Measurements from ENCODE around the gene SRCAP. TPM values are rescaled to one million over a fixed set of nuclear protein-coding genes. Genes with fewer than 3 reads are reported as not detected.

Gene SRCAP
- polyA plus RNA-seq: 10 to 100 TPM in 2 of 4 donors, 1 to 10 TPM in 2; 1.6 to 36.8 (median 13.7) TPM
- long read RNA-seq, donor 1: 0 reads
- long read RNA-seq, donor 2, partial matches to known transcripts: 0 of 2 reads
- long read RNA-seq, donor 2, other reads (novel, unspliced or antisense): 0 of 2 reads
- long read RNA-seq, donor 3, transcript SRCAP-203 (4 exons, 836 nt): major isoform, 6 of 18 reads
- long read RNA-seq, donor 3, partial matches to known transcripts: 12 of 18 reads
- long read RNA-seq, donor 3, other reads (novel, unspliced or antisense): 0 of 18 reads
- long read RNA-seq, donor 4: 0 reads
- long read RNA-seq, donor 5, partial matches to known transcripts: 9 of 9 reads
- long read RNA-seq, donor 5, other reads (novel, unspliced or antisense): 0 of 9 reads
- long read RNA-seq, donor 6, partial matches to known transcripts: 0 of 3 reads
- long read RNA-seq, donor 6, other reads (novel, unspliced or antisense): 0 of 3 reads
- long read RNA-seq, donor 7, partial matches to known transcripts: 13 of 15 reads
- long read RNA-seq, donor 7, other reads (novel, unspliced or antisense): 0 of 15 reads
- long read RNA-seq, donor 8: 0 reads
- long read RNA-seq, donor 9, partial matches to known transcripts: 0 of 1 reads
- long read RNA-seq, donor 9, other reads (novel, unspliced or antisense): 0 of 1 reads
- long read RNA-seq, donor 10, transcript SRCAP-203 (4 exons, 836 nt): major isoform, 5 of 12 reads
- long read RNA-seq, donor 10, partial matches to known transcripts: 7 of 12 reads
- long read RNA-seq, donor 10, other reads (novel, unspliced or antisense): 0 of 12 reads

DNA sequence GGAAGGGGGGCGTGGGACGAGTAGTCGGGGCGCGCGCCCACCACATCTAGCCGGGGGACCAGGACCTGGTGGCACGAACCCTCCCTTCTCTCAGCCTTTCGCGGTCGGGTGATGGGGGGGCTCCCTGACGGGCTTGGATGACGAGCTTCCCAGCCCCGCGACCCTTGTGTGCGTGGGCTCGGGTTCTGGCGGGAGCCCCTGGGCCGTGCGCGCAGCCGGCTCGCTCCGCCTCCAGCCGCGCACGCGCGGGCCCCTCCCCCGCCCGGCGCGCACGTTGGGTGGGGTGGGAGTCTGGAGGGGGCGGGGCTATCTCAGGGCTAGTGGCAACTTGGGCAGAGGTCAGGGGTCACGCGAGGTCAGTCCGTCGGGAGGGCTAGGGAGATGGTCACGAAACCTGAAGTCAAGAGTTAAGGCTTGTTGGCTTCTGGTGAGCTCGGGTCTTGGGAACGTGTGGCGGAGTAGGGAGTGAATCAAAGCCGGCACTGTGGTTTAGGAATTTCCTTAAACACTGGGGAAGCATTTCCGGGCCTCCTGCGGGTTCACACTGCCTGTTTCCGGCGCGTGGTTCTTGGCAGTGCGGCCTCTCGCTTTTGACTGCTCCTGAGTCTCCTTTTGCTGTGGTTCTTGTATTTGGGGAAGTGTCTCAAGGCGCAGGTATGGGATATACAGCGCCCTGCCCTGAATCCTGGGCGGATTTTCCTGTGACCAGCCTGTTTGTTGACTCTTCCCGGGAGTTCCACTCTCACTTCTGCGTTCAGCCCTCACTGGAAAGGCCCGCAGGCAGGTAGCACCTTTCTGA, at the start of gene SRCAP:
Gene SRCAP, plus strand, starts transcription at position 356 of the 799 bp plus-strand sequence. CDS start 1,654 bp downstream, outside the sequence.
- no peak for FAIRE-seq
- H3K36me3 ChIP-seq (ENCODE audit: control insufficient read depth in 3 of 3, insufficient read depth in 2 of 3, low read depth in 1 of 3, low read length in 3 of 3): peaks cover 13 to 30% (median 16%) of the 10 kb centered on the region in 3 donors
- 0 to 1% (median 1%) methylated on average over 44 to 57 of the region's 57 CpGs for WGBS, 3 donors
- H3K27me3 ChIP-seq (ENCODE audit: control insufficient read depth in 3 of 3, insufficient read depth in 3 of 3, low read length in 3 of 3): no peaks in the 10 kb centered on the region
- H3K9me3 ChIP-seq (ENCODE audit: control insufficient read depth in 2 of 2, insufficient read depth in 1 of 2, low read depth in 1 of 2, low read length in 1 of 2): no peaks in the 10 kb centered on the region
- peaks cover 0 to 18% (median 2%) of the 10 kb centered on the region in 3 donors for H3K4me1 ChIP-seq (ENCODE audit: control insufficient read depth in 3 of 3, insufficient read depth in 2 of 3, low read depth in 1 of 3, low read length in 2 of 3)
- peak within 1 kb of the TSS; percentile 96 to 99 (median 98) for H3K4me3 ChIP-seq (ENCODE audit: low read depth in 1 of 3, low read length in 3 of 3)
- peak; percentile 83 to 91 for DNase-seq
- peak within 1 kb of the TSS; percentile 98 to 100 (median 100) for H3K27ac ChIP-seq (ENCODE audit: low read depth in 1 of 3, low read length in 2 of 3)

DNA sequence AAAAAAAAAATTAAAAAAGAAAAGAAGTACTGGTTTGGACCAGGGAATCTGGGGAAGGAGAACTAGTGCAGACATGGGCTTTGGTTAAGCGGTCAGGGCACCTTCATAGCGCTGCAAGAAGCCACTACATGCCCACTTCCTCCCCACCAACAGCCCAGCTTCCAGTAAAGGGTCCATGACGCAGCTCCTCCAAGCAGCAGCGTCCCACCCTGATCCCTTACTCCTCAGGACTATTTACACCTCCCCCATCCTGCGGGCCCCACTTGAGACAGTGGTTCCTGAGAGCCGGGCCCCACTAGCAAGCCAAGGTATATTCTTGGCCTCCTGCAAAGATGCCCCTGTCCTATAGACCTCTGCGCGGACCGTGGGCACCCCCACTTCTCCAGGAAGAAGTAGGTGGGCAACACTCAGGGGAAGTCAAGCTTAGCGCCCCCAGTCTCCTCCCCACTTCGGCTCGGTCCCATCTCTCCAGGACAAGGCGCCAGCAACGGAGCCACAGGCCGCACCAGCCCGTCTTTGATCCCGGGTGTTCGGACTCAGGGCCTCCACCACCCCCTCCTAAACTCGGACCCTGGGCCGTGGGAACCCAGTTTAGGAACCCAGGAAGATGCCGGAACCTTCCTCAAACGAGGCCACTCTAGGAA, 49.1 kb upstream of the SRCAP start:
- WGBS, 3 donors: 25 to 36% (median 27%) methylated on average over 22 of the region's 22 CpGs
- H3K36me3 ChIP-seq (ENCODE audit: control insufficient read depth in 3 of 3, insufficient read depth in 2 of 3, low read depth in 1 of 3, low read length in 3 of 3): peaks cover 8 to 25% (median 16%) of the 10 kb centered on the region in 3 donors
- no peaks in the 10 kb centered on the region for H3K27me3 ChIP-seq (ENCODE audit: control insufficient read depth in 3 of 3, insufficient read depth in 3 of 3, low read length in 3 of 3)
- H3K27ac ChIP-seq (ENCODE audit: low read depth in 1 of 3, low read length in 2 of 3): peak overlapping the region; percentile 93 to 98 (median 93)
- peak overlapping the region in 2 of 3 donors; percentile 45 to 98 for H3K4me3 ChIP-seq (ENCODE audit: low read depth in 1 of 3, low read length in 3 of 3)
- FAIRE-seq (no peak), DNase-seq (peak in 1 of 2 donors; percentile 15)
- peaks cover 0 to 11% (median 5%) of the 10 kb centered on the region in 3 donors for H3K4me1 ChIP-seq (ENCODE audit: control insufficient read depth in 3 of 3, insufficient read depth in 2 of 3, low read depth in 1 of 3, low read length in 2 of 3)
- no peaks in the 10 kb centered on the region for H3K9me3 ChIP-seq (ENCODE audit: control insufficient read depth in 2 of 2, insufficient read depth in 1 of 2, low read depth in 1 of 2, low read length in 1 of 2)

DNA sequence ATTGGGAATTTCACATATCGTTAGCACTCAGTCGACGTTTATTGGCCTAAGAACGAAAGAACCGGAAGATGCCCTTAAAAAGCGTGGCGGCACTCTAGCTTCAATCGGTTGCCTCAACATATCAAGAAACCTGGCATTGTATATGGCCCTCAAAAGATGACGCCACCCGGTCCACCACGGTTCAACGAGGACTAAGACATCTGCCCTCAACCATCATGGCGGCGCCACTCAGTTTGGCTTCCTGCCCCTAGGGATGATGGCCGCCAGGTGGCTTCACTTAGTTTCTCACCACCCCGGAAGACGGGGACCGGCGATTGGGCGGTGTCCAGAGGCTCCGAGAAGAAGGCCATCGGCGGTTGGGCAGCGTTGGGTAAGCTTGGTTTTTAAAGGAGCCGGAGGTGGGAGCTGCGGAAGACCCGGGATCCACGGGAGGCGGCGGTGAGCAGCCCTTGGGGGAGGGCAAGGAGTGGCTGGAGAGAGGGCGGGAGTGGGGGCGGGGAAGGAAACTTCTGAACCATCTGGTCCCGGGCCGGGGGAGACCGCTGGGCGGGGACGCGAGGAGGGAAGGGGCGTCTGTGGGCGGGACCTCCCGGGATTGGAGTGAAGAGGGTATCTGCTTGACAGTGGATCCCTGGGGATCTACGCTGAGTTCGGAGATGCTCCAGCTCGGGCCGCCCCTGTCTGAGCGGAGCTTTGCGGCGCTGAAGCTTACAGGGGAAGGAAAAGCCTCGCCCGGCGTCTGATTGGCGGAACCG, 48.4 kb upstream of the SRCAP start, which contains the start of gene PRR14:
Gene PRR14, plus strand, starts transcription at position 592 of the 755 bp plus-strand sequence. CDS start 686 bp downstream, outside the sequence.
- peak; percentile 89 for FAIRE-seq
- Histone ChIP-seq H3K4me1 (ENCODE audit: control insufficient read depth in 3 of 3, insufficient read depth in 2 of 3, low read depth in 1 of 3, low read length in 2 of 3) (peaks cover 0 to 11% (median 5%) of the 10 kb centered on the region in 3 donors), H3K4me3 (ENCODE audit: low read depth in 1 of 3, low read length in 3 of 3) (peak within 1 kb of the TSS; percentile 85 to 98 (median 91)), H3K36me3 (ENCODE audit: control insufficient read depth in 3 of 3, insufficient read depth in 2 of 3, low read depth in 1 of 3, low read length in 3 of 3) (peaks cover 13 to 32% (median 23%) of the 10 kb centered on the region in 3 donors), H3K27ac (ENCODE audit: low read depth in 1 of 3, low read length in 2 of 3) (peak within 1 kb of the TSS; percentile 93 to 98 (median 93)), H3K9me3 (ENCODE audit: control insufficient read depth in 2 of 2, insufficient read depth in 1 of 2, low read depth in 1 of 2, low read length in 1 of 2) (no peaks in the 10 kb centered on the region), H3K27me3 (ENCODE audit: control insufficient read depth in 3 of 3, insufficient read depth in 3 of 3, low read length in 3 of 3) (no peaks in the 10 kb centered on the region)
- whole genome bisulfite sequencing, 3 donors: 1% methylated on average over 50 to 53 of the region's 53 CpGs
- DNase-seq: peak; percentile 100

DNA sequence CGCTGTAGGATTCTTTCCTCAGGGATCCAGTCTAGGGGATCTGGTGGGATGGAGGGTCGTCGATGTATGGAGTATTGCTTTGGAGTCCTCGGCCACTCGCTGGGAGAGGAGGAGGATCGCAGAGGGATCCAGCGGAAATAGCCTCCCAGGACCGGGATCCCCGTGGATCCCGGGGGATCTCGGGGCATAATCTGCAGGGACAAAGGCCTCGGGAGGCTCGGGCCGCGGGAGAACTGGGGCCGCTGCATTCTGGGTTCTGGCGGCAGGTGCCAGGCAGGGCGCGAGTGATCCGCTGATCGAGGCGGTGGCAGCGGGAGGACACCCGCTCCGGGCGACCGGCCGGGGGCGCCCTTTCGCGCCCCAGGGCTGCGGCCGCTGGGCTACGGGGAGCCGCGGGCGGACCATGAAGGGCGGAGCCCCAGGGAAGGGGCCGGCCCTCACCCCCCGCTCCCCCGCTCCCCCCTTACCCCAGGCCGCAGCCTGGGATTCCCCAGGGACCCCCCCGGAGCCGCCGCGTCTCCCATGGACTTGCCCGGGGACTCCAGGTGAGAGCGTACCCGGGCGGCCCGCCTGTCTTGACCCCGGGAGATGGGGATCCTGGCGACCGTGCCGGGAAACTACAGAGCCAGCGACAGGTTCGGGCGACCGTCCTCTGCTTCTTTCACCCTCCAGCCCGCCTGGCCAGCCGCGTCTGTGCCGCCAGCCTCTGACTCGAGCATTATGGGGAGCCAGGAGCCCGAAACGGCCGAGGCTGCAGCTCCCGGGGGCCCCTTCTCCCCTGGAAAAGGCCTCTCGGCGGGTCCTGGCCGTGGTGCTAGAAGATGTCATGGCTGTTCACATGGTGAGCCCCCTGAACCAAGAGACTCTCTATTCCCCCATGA, 47.6 kb upstream of the SRCAP start:
- no peaks in the 10 kb centered on the region for H3K27me3 ChIP-seq (ENCODE audit: control insufficient read depth in 3 of 3, insufficient read depth in 3 of 3, low read length in 3 of 3)
- DNase-seq (peak; percentile 69 to 83), FAIRE-seq (no peak)
- 0 to 1% (median 0%) methylated on average over 32 to 71 of the region's 71 CpGs for WGBS, 3 donors
- peaks cover 16 to 40% (median 28%) of the 10 kb centered on the region in 3 donors for H3K36me3 ChIP-seq (ENCODE audit: control insufficient read depth in 3 of 3, insufficient read depth in 2 of 3, low read depth in 1 of 3, low read length in 3 of 3)
- H3K4me1 ChIP-seq (ENCODE audit: control insufficient read depth in 3 of 3, insufficient read depth in 2 of 3, low read depth in 1 of 3, low read length in 2 of 3): peaks cover 0 to 11% (median 5%) of the 10 kb centered on the region in 3 donors
- H3K4me3 ChIP-seq (ENCODE audit: low read depth in 1 of 3, low read length in 3 of 3): peak overlapping the region; percentile 85 to 98 (median 91)
- H3K9me3 ChIP-seq (ENCODE audit: control insufficient read depth in 2 of 2, insufficient read depth in 1 of 2, low read depth in 1 of 2, low read length in 1 of 2): no peaks in the 10 kb centered on the region
- peak overlapping the region; percentile 93 to 98 (median 93) for H3K27ac ChIP-seq (ENCODE audit: low read depth in 1 of 3, low read length in 2 of 3)

DNA sequence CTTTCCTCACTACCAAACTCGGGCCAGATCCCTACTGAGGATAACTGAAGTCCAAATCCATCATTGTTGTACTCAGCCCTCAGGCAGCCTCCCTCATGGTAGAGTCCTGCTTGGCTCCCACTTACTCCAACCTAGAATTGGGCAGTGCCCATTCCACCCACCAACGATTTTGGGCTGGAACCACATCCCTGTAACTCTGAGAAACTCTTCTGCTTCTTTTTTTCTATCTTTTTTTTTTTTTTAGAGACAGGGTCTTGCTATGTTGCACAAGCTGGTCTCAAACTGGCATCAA, 47.0 kb upstream of the SRCAP start:
- peak overlapping the region; percentile 53 to 83 (median 56) for H3K27ac ChIP-seq (ENCODE audit: low read depth in 1 of 3, low read length in 2 of 3)
- DNase-seq (no peak), FAIRE-seq (no peak)
- H3K27me3 ChIP-seq (ENCODE audit: control insufficient read depth in 3 of 3, insufficient read depth in 3 of 3, low read length in 3 of 3): no peaks in the 10 kb centered on the region
- peak overlapping the region; percentile 85 to 98 (median 91) for H3K4me3 ChIP-seq (ENCODE audit: low read depth in 1 of 3, low read length in 3 of 3)
- WGBS, 3 donors: 2 to 15% (median 7%) methylated on average over 2 of the region's 2 CpGs
- H3K9me3 ChIP-seq (ENCODE audit: control insufficient read depth in 2 of 2, insufficient read depth in 1 of 2, low read depth in 1 of 2, low read length in 1 of 2): no peaks in the 10 kb centered on the region
- peaks cover 0 to 11% (median 7%) of the 10 kb centered on the region in 3 donors for H3K4me1 ChIP-seq (ENCODE audit: control insufficient read depth in 3 of 3, insufficient read depth in 2 of 3, low read depth in 1 of 3, low read length in 2 of 3)
- H3K36me3 ChIP-seq (ENCODE audit: control insufficient read depth in 3 of 3, insufficient read depth in 2 of 3, low read depth in 1 of 3, low read length in 3 of 3): peaks cover 16 to 46% (median 31%) of the 10 kb centered on the region in 3 donors

DNA sequence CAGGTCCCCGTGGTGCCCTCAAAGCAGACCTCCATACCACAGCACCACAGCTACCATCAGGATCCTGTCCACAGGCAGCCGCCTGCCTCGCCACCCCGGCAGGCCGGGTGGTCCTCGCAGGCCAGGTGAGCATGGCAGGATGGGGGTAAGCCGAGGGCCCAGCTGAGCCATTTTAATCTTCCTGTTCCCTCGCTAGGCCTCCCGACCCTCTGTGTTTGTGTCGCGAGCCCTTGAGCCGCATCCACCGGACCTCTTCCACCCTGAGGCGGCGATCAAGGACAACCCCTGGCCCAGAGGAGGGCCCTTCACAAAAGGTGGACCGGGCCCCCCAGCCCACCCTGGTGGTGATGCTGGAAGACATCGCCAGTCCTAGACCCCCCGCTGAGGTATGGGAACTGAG, 46.3 kb upstream of the SRCAP start:
- WGBS, 3 donors: 93 to 95% (median 95%) methylated on average over 18 of the region's 18 CpGs
- H3K27me3 ChIP-seq (ENCODE audit: control insufficient read depth in 3 of 3, insufficient read depth in 3 of 3, low read length in 3 of 3): no peaks in the 10 kb centered on the region
- H3K4me3 ChIP-seq (ENCODE audit: low read depth in 1 of 3, low read length in 3 of 3): no peak overlapping the region
- H3K4me1 ChIP-seq (ENCODE audit: control insufficient read depth in 3 of 3, insufficient read depth in 2 of 3, low read depth in 1 of 3, low read length in 2 of 3): peaks cover 0 to 17% (median 7%) of the 10 kb centered on the region in 3 donors
- peaks cover 16 to 52% (median 31%) of the 10 kb centered on the region in 3 donors for H3K36me3 ChIP-seq (ENCODE audit: control insufficient read depth in 3 of 3, insufficient read depth in 2 of 3, low read depth in 1 of 3, low read length in 3 of 3)
- no peaks in the 10 kb centered on the region for H3K9me3 ChIP-seq (ENCODE audit: control insufficient read depth in 2 of 2, insufficient read depth in 1 of 2, low read depth in 1 of 2, low read length in 1 of 2)
- H3K27ac ChIP-seq (ENCODE audit: low read depth in 1 of 3, low read length in 2 of 3): no peak overlapping the region
- no peak for DNase-seq
- FAIRE-seq: no peak
